CD4-positive, alpha-beta T cell treated with Interleukin-17A for 1 hour (primary cell): ENCODE measurements around the gene HELQ.
A peak's percentile ranks its signal among the peaks of the same experiment; 100 is the strongest.
"Not testable (repeated sequence)": the region's sequence is repeated elsewhere in the genome, so short reads cannot be mapped to it uniquely, and the experiment has no call there.

ENCODE experiments used
- DNase-seq: peaks from one replicate; pipeline ENCODE4 v3.0.0-alpha.2; 2020

The HELQ gene, protein sequence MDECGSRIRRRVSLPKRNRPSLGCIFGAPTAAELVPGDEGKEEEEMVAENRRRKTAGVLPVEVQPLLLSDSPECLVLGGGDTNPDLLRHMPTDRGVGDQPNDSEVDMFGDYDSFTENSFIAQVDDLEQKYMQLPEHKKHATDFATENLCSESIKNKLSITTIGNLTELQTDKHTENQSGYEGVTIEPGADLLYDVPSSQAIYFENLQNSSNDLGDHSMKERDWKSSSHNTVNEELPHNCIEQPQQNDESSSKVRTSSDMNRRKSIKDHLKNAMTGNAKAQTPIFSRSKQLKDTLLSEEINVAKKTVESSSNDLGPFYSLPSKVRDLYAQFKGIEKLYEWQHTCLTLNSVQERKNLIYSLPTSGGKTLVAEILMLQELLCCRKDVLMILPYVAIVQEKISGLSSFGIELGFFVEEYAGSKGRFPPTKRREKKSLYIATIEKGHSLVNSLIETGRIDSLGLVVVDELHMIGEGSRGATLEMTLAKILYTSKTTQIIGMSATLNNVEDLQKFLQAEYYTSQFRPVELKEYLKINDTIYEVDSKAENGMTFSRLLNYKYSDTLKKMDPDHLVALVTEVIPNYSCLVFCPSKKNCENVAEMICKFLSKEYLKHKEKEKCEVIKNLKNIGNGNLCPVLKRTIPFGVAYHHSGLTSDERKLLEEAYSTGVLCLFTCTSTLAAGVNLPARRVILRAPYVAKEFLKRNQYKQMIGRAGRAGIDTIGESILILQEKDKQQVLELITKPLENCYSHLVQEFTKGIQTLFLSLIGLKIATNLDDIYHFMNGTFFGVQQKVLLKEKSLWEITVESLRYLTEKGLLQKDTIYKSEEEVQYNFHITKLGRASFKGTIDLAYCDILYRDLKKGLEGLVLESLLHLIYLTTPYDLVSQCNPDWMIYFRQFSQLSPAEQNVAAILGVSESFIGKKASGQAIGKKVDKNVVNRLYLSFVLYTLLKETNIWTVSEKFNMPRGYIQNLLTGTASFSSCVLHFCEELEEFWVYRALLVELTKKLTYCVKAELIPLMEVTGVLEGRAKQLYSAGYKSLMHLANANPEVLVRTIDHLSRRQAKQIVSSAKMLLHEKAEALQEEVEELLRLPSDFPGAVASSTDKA

DNA sequence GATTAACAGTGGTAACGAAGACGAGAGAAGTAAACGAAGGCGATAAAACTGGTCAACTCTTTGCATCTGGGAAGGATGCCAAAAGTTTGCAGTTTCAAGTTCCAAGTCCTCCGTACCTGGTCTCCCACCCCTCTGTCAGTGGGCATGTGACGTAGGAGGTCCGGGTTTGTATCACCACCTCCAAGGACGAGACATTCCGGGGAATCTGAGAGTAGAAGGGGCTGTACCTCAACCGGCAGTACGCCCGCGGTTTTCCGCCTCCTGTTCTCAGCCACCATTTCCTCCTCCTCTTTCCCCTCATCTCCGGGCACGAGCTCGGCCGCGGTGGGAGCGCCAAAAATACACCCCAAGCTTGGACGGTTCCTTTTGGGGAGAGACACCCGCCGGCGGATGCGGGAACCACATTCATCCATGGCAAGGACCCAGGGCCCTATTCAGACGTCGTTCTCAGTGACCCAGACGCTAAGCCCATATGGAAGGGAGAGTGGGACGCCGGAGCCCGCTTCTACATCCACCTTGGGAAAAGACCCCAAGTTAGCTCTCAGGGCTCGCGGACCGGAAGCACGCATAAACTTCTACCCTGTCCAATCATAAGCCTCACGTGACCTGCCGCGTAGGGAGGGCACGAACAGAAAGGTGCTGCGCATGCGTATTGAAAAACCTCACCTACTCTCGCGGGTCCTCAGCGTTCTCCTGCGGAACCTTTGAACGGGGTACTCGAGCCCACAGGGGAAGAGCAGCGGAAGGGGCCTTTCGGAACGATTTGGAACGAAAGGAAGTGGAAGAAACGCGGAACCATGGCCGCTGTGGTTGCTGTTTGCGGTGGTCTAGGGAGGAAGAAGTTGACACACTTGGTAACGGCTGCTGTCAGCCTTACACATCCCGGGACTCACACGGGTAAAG lies at the start of gene HELQ, which contains the start of gene MRPS18C:
Gene HELQ (minus strand): TSS at position 543 of the 903 bp plus-strand sequence. CDS start 130 bp downstream, at position 413.
Gene MRPS18C (plus strand): TSS at position 778 of the 903 bp plus-strand sequence. CDS start 20 bp downstream, at position 798.
- DNase-seq: peak; percentile 98

GRCh38 chr4:83504996-83505395 lies 49.4 kb upstream of the HELQ start:
- no peak for DNase-seq

GRCh38 chr4:83504503-83504902 lies 48.9 kb upstream of the HELQ start:
- DNase-seq: no peak

DNA sequence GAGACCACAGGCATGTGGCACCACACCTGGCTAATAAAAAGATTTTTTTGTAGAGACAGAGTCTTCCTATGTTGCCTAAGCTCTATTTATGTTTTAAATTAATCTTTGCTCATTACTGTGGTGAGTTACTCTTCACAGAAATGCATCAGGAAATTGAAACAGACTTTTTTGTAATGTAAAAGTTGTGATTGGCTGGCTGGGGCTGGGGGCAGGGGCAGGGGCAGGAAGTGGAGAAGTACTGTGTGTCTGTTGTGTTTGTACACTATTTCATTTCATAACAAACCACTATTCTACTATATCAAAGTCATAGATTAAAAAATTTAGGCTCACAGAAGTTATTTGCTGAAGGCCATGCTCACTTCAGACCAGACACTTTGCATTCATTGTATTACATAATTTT lies 48.4 kb upstream of the HELQ start:
- DNase-seq: peak; percentile 48

DNA sequence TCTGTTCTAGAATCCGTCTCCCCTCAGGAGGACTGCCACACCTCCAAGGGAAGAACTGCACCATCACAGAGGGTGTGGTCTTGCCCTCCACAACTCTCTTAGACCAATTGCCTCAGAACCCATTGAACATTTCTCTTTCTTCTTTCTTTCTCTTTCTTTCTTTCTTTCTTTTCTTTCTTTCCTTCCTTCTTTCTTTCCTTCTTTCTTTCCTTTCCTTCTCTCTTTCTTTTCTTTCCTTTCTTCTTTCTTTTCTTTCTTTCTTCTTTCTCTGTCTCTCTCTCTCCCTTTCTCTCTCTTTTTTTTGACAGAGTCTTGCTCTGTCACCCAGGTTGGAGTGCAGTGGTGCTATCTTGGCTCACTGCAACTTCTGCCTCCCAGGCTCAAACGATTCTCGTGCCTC lies 46.0 kb upstream of the HELQ start:
- DNase-seq: not testable (repeated sequence)

- no peak for DNase-seq
Observed at GRCh38 chr4:83498187-83498586, 42.6 kb upstream of the HELQ start.

- DNase-seq: not testable (repeated sequence)
Observed at GRCh38 chr4:83496085-83496917, 40.7 kb upstream of the HELQ start.

DNA sequence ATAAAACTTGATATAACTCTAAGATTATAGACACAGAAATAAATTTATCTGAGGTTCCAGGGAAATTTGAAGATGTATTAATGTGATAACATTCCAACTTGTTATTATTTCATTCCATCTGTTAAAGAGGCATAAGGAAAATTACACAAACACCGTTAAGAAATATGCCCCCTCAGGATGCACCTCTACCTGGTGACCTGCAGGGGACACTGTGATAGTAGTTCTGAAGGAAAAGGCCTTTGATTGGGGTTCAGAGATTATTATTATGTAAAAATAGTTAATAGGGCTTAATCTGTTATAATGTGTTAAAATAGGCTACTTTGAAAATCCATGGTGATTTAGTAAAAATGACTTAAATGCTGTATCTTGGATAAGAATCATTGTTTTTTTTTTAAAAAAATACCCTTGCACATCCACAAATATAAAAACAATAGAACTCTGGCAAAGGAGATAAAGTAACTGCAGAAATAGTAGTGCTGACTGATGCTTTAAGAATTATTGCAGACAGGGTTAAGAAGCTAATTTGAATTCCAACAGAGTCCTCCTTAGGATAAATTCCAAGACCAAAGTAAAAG lies 35.3 kb upstream of the HELQ start:
- peak; percentile 50 for DNase-seq

- no peak for DNase-seq
Observed at GRCh38 chr4:83489711-83490326, 34.2 kb upstream of the HELQ start.

DNA sequence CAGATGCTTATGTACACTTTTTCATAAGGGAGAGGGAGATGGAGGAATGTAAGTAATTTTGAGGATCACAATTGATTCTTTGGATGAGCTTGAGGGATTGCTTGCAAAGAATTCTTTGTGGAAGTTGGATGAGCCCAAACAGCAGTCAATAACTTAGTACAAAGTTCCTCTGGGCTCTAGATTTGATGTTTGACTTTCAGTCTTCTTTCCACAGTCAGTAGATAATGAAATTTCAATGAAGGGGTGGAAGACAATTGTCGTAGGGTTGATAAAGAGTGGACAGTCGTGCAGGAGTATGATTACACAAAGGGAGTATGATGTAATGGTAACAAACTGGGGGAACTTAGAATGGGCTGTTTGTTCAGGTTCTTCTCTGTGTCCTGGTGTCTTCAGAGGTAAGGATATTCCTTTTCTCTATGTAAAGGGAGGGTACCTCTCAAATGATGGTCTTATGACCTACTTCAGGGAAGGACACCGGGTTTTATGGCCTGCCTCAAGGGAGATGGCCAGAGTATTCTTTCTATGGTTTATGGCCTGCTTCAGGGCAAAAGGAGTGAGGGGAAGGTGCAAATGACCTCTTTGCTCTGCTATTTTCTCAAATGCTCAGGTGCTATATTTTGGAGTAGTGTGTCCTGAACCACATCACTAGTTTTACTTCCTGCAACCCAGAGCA lies 31.0 kb upstream of the HELQ start:
- no peak for DNase-seq

GRCh38 chr4:83484500-83485461 lies 29.2 kb upstream of the HELQ start, which contains the start of gene ABRAXAS1:
Gene ABRAXAS1 (minus strand): TSS chr4:83485100. CDS start chr4:83485072, 28 bp downstream.
- peak; percentile 94 for DNase-seq

DNA sequence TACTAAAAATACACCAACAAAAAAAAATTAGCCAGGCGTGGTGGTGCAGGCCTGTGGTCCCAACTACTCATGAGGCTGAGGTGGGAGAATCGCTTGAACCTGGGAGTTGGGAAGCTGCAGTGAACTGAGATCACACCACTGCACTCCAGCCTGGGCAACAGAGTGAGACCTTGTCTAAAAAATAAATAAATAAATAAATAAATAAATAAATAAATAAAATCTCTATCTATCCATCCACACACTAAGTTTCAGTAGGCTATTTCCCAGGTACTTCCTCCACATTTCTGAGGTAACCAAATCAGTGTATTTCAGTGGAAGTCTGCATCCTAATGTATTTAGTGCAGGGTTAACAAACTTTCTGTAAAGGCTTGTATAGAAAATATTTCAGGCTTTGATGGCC lies 18.3 kb upstream of the HELQ start:
- no peak for DNase-seq

- no peak for DNase-seq
Observed at GRCh38 chr4:83473423-83473822, 17.8 kb upstream of the HELQ start.

GRCh38 chr4:83456184-83456501 lies 520 bp upstream of the HELQ start:
- DNase-seq: no peak

DNA sequence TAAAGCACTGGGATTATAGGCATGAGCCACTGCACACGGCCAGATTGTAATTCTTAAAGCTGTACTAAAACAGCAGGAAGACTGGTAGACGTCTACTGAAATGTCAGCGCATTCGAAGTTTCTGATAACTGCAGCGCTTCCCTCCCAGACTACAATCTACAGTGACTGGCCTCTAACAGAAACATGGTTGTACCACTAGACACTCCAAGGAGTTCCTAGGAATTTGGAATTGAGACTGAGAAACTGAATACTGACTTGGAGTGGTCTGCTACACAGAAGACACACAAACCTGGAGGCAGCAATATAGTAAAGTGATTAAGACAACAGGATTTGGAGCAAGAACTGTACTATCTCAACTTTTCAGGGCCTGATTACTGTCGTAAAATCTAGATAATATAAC lies 937 bp downstream of the HELQ start:
- peak; percentile 21 for DNase-seq

DNA sequence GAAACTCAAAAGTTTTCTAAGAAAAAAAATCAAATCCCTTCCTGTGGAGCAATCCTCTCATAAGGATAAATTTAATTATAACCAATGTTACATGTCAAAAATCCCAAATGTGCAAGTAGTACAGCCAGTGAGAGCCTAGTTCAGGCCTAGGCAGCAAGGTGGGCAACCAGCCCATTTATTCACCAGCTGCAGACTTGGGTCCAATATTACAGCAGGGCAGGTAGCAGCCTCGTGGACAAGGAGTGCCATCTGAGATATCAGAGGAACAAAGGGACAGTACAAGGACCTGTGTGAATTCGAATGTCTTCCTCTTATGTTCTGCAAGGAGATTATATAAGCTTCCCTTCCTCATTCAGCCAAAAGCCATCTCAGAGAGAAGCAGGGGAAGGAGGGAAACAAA lies 6.6 kb downstream of the HELQ start:
- DNase-seq: no peak

DNA sequence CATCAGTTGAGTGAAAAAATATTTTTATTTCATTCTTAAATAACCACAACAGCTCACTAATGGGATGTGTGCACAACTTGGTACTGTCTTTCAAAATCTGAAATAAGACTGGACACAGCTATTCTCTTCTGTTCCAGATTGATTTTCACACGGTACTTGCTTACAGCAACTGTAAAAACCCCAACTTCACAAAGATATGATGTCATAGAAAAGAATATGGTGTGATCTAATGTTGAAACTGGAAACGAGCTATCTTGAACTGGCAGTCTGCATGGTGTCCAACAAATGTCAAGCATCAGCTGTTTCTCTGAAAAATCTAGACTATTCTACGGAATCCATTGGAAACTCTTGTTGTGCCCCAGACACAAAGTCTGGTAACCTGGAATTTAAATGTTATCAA lies 14.7 kb downstream of the HELQ start:
- no peak for DNase-seq

DNA sequence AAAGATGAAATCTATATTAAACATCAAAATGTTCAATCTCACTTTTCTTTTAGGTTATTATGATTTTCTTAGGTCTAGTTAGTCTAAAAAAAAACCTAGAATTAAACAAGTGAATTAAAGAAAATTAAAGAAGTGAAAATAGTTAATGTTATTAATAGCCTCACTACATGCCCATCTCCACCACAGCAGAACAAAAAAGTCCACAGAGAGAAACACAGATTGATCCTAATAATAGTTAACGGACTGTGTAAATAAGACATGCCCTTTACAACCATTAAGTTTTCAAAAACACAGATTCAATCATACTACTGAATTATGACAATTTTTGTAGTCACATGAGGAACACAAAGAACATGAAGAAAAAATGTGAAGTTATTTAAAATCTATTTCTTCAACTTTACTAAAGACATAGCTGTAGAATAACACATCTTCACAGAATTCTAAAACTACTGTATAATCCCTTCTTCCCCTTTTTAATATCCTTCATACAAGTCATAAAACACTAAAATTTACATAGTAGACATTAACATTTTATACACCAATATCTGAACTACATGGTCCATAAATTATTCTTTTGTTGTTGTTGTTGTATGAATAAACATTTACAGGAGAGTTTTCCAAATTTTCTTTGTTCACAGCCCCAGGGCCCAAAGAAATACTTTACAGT lies 15.3 kb downstream of the HELQ start:
- no peak for DNase-seq
